ENCODE measurements around the gene PLEK. TPM values are rescaled to one million over a fixed set of nuclear protein-coding genes. Genes with fewer than 3 reads are reported as not detected.

Gene PLEK
- total and polyA plus RNA-seq, 10 of the 15 experiments (the other 5 are each of a cell fraction or from before 2014, with no cell fraction given) = 229 to 804 (median 362) TPM

DNA sequence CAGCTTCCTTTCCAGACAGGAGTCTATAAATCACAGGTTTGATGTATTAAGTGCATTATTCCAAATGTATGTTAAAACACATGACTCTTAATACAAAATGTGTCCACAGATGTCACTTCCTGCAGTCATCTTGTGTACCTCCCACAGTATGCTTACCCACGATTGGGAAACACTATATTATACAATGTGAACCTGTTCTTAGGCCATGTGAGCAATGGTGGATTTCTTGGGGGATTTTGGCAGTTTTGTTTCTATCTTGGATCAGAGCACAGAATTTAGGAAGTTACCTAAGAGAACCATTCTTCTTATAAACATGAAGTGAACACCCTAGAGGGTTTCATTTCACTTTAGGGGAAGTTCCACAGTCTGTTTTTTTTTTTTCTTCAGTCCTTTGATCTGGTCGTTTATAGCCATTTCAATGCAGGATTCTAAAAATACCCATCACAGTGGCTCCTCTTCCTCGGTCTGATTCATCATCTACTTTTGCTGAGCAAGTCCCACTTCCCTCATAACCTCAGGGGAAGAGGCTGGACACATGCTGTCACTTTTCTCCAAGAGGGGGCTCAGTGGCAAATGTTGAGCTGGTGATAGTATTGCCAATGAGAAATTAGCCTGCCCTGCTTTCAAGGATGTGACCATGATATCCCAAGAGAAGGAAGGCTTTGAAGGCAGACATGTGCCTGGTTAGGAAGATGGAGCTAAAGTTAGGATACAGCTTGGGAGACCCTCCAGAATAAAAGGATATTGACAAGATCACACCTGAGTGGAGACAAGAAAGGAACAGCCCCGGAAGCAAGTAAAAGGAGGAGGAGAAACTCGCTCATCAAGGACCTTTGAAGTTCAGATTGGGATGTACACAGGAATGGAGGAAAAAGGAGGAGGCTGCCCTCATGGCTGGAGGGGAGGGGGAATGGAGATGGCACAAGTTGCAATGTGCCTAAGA lies 22.6 kb downstream of the PLEK start (continued):
- TF ChIP-seq ZNF24 (IDR thresholded peaks at IDR 0.05) (no peak), IKZF1 (conservative IDR thresholded peaks at IDR 0.05) (peak; percentile 91; the same call in 1 of the 2 replicates), JUNB (IDR thresholded peaks at IDR 0.05) (peak; percentile 77), IKZF2 (IDR thresholded peaks at IDR 0.05) (peak; percentile 85 to 92), EZH2 (IDR thresholded peaks at IDR 0.05; ENCODE audit: borderline replicate concordance, control insufficient read depth, low read depth, low read length) (no peak), CBX5 (IDR thresholded peaks at IDR 0.05; ENCODE audit: low read depth) (peak; percentile 63; the same call in 1 of the 2 replicates), SPI1 (IDR thresholded peaks at IDR 0.05; ENCODE audit: borderline replicate concordance, insufficient read depth, low read depth, low read length) (peak; percentile 92), NFXL1 (IDR thresholded peaks at IDR 0.05; ENCODE audit: borderline replicate concordance) (no peak), SP1 (IDR thresholded peaks at IDR 0.05; ENCODE audit: low read depth, low read length) (peak; percentile 18), CHD1 (IDR thresholded peaks at IDR 0.05; ENCODE audit: low read depth, low read length) (0 out of 2 replicates have a peak, but pooled peaks have one; percentile 90), ZBED1 (IDR thresholded peaks at IDR 0.05; ENCODE audit: borderline replicate concordance) (peak; percentile 76; the same call in 1 of the 2 replicates), CBX3 (IDR thresholded peaks at IDR 0.05; ENCODE audit: borderline replicate concordance, low read depth) (no peak), RBBP5 (conservative IDR thresholded peaks at IDR 0.05) (no peak), SREBF1 (IDR thresholded peaks at IDR 0.05; ENCODE audit: low read length) (no peak), NR2F1 (conservative IDR thresholded peaks at IDR 0.05) (0 out of 2 replicates have a peak, but pooled peaks have one; percentile 32)
- TF ChIP-seq, protein P1, sequence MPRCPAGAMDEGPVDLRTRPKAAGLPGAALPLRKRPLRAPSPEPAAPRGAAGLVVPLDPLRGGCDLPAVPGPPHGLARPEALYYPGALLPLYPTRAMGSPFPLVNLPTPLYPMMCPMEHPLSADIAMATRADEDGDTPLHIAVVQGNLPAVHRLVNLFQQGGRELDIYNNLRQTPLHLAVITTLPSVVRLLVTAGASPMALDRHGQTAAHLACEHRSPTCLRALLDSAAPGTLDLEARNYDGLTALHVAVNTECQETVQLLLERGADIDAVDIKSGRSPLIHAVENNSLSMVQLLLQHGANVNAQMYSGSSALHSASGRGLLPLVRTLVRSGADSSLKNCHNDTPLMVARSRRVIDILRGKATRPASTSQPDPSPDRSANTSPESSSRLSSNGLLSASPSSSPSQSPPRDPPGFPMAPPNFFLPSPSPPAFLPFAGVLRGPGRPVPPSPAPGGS (IDR thresholded peaks at IDR 0.05; ENCODE audit: borderline replicate concordance, insufficient read depth, low read depth, low read length, poor library complexity, severe bottlenecking) = peak; percentile 94
- TF ChIP-seq, protein P2, sequence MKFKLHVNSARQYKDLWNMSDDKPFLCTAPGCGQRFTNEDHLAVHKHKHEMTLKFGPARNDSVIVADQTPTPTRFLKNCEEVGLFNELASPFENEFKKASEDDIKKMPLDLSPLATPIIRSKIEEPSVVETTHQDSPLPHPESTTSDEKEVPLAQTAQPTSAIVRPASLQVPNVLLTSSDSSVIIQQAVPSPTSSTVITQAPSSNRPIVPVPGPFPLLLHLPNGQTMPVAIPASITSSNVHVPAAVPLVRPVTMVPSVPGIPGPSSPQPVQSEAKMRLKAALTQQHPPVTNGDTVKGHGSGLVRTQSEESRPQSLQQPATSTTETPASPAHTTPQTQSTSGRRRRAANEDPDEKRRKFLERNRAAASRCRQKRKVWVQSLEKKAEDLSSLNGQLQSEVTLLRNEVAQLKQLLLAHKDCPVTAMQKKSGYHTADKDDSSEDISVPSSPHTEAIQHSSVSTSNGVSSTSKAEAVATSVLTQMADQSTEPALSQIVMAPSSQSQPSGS (IDR thresholded peaks at IDR 0.05; ENCODE audit: low read length) = peak; percentile 97
- TF ChIP-seq, protein P3, sequence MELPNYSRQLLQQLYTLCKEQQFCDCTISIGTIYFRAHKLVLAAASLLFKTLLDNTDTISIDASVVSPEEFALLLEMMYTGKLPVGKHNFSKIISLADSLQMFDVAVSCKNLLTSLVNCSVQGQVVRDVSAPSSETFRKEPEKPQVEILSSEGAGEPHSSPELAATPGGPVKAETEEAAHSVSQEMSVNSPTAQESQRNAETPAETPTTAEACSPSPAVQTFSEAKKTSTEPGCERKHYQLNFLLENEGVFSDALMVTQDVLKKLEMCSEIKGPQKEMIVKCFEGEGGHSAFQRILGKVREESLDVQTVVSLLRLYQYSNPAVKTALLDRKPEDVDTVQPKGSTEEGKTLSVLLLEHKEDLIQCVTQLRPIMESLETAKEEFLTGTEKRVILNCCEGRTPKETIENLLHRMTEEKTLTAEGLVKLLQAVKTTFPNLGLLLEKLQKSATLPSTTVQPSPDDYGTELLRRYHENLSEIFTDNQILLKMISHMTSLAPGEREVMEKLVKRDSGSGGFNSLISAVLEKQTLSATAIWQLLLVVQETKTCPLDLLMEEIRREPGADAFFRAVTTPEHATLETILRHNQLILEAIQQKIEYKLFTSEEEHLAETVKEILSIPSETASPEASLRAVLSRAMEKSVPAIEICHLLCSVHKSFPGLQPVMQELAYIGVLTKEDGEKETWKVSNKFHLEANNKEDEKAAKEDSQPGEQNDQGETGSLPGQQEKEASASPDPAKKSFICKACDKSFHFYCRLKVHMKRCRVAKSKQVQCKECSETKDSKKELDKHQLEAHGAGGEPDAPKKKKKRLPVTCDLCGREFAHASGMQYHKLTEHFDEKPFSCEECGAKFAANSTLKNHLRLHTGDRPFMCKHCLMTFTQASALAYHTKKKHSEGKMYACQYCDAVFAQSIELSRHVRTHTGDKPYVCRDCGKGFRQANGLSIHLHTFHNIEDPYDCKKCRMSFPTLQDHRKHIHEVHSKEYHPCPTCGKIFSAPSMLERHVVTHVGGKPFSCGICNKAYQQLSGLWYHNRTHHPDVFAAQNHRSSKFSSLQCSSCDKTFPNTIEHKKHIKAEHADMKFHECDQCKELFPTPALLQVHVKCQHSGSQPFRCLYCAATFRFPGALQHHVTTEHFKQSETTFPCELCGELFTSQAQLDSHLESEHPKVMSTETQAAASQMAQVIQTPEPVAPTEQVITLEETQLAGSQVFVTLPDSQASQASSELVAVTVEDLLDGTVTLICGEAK (IDR thresholded peaks at IDR 0.05; ENCODE audit: borderline replicate concordance) = no peak; the same call in 1 of the 2 replicates
- TF ChIP-seq, protein P4, sequence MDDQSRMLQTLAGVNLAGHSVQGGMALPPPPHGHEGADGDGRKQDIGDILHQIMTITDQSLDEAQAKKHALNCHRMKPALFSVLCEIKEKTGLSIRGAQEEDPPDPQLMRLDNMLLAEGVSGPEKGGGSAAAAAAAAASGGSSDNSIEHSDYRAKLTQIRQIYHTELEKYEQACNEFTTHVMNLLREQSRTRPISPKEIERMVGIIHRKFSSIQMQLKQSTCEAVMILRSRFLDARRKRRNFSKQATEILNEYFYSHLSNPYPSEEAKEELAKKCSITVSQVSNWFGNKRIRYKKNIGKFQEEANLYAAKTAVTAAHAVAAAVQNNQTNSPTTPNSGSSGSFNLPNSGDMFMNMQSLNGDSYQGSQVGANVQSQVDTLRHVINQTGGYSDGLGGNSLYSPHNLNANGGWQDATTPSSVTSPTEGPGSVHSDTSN (IDR thresholded peaks at IDR 0.05; ENCODE audit: insufficient replicate concordance, low read depth, low read length) = no peak

All from GM12878 (cell line).